Measurements from ENCODE around the gene CTRL.

Gene CTRL

GRCh38 chr16:67944690-67945391 is 13.2 kb upstream of the CTRL start:
- in situ Hi-C loops (cut with HindIII; ENCODE audit: low sequenced_read_pairs), result no loop called here
- TF ChIP-seq CTCF (IDR thresholded peaks at IDR 0.05; ENCODE audit: low read depth, low read length), result no peak
- H3K4me3 ChIP-seq (ENCODE audit: low read depth, low read length), result no peak overlapping the region
- no peak for DNase-seq (ENCODE audit: low read depth, low spot score)

- DNase-seq (ENCODE audit: low read depth, low spot score), result peak; percentile 66
- in situ Hi-C loops (cut with HindIII; ENCODE audit: low sequenced_read_pairs), result no loop called here
- no peak for TF ChIP-seq CTCF (IDR thresholded peaks at IDR 0.05; ENCODE audit: low read depth, low read length)
- no peak within 1 kb of the TSS for H3K4me3 ChIP-seq (ENCODE audit: low read depth, low read length)
Measured at GRCh38 chr16:67943619-67944504, 12.2 kb upstream of the CTRL start, which contains the start of gene LCAT. Gene LCAT, minus strand, starts transcription at chr16:67944120. Its CDS starts 19 bp downstream, at chr16:67944101.

- no peak for TF ChIP-seq CTCF (IDR thresholded peaks at IDR 0.05; ENCODE audit: low read depth, low read length)
- DNase-seq (ENCODE audit: low read depth, low spot score), result no peak
- in situ Hi-C loops (cut with HindIII; ENCODE audit: low sequenced_read_pairs), result no loop called here
- H3K4me3 ChIP-seq (ENCODE audit: low read depth, low read length), result no peak overlapping the region
Measured at GRCh38 chr16:67943256-67943618, 11.6 kb upstream of the CTRL start.

GRCh38 chr16:67942510-67943255 is 11.0 kb upstream of the CTRL start:
- no peak overlapping the region for H3K4me3 ChIP-seq (ENCODE audit: low read depth, low read length)
- in situ Hi-C loops (cut with HindIII; ENCODE audit: low sequenced_read_pairs), result no loop called here
- no peak for TF ChIP-seq CTCF (IDR thresholded peaks at IDR 0.05; ENCODE audit: low read depth, low read length)
- DNase-seq (ENCODE audit: low read depth, low spot score), result no peak

- peak; percentile 27 for DNase-seq (ENCODE audit: low read depth, low spot score)
- in situ Hi-C loops (cut with HindIII; ENCODE audit: low sequenced_read_pairs), result no loop called here
- TF ChIP-seq CTCF (IDR thresholded peaks at IDR 0.05; ENCODE audit: low read depth, low read length), result peak; percentile 81
- no peak overlapping the region for H3K4me3 ChIP-seq (ENCODE audit: low read depth, low read length)
Measured at GRCh38 chr16:67942200-67942509, 10.5 kb upstream of the CTRL start.

GRCh38 chr16:67941469-67942199 is 10.0 kb upstream of the CTRL start:
- H3K4me3 ChIP-seq (ENCODE audit: low read depth, low read length), result no peak overlapping the region
- TF ChIP-seq CTCF (IDR thresholded peaks at IDR 0.05; ENCODE audit: low read depth, low read length), result no peak
- DNase-seq (ENCODE audit: low read depth, low spot score), result no peak
- in situ Hi-C loops (cut with HindIII; ENCODE audit: low sequenced_read_pairs), result no loop called here

All from astrocyte of the spinal cord (primary cell).